GM19452 (cell line): Measurements from ENCODE around the gene CA7.
"Not testable (repeated sequence)": the region's sequence is repeated elsewhere in the genome, so short reads cannot be mapped to it uniquely, and the experiment has no call there.

ENCODE experiments used
- ATAC-seq: cut with Tn5 transposase; IDR thresholded peaks from one replicate; pipeline ENCODE4 v1.9.1; 2021; ENCODE audit not compliant: unreplicated experiment

CA7 gene

GRCh38 chr16:66895999-66896398, 51.8 kb downstream of the CA7 start:
- ATAC-seq = no peak

GRCh38 chr16:66896682-66897081, 52.5 kb downstream of the CA7 start:
- ATAC-seq = not testable (repeated sequence)

GRCh38 chr16:66898207-66898606, 54.0 kb downstream of the CA7 start:
- no peak for ATAC-seq

DNA sequence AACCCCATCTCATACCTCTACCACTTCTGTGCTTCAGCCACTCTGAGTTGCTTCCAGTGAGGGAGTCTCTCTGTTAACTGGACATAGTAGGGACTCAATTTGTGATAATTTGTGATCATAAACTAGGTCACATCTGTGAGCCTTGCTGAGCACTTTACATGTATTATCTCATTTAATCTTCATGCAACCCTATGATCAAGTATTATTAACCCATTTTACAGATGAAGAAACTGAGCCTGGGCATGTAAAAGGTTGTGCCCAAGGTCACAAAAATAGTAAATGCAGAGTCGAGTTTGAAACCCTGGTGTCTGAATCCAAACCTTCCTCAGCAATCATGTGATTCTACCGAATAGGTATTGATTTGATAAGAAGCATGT, 54.7 kb downstream of the CA7 start:
- ATAC-seq = no peak

DNA sequence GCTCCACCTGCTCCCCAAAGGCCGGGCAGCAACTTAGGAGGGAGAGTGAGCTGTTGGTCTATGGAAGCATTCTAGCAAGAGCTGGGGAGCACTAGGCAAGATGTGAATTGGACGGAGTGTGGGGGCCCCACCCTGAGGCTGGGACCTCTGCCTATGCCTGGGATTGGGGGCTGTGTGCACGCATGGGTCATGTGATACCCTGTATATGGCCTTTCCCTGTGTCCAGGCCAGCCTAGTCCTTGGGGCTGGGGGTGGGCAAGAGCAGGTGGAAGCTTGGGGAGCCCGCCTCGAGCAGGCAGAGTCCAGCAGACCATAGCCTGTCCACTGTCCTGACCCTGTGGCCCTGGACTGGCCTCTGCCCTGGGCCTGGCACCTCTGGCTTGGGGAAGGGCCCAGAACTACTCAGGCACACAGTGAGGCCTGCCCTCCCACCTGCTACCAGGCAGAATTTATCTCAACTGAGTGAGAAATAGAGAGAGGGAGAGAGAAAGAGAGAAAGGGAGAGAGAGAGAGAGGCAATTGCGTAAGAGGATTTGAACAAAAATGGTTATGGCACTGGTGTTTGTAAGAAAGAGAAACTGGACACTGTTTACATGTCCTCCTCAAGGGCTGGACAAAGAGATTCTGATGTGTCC, 55.2 kb downstream of the CA7 start:
- ATAC-seq = no peak

- ATAC-seq = no peak
Measured at GRCh38 chr16:66899945-66900710, 55.9 kb downstream of the CA7 start.

- ATAC-seq = no peak
Measured at GRCh38 chr16:66900721-66901441, 56.7 kb downstream of the CA7 start.

GRCh38 chr16:66901626-66902025, 57.4 kb downstream of the CA7 start:
- no peak for ATAC-seq

- no peak for ATAC-seq
Measured at GRCh38 chr16:66902648-66903543, 58.7 kb downstream of the CA7 start.
